NB4 (cell line): ENCODE results near the gene DIS3L2.

Source experiments
- CTCF ChIP-seq: IDR thresholded peaks from one replicate; pipeline ENCODE4 v1.5.1; 2012; ENCODE audit warnings: low read depth, low read length
- MYC ChIP-seq: IDR thresholded peaks from 2 replicates; pipeline ENCODE4 v1.6.1; 2011; ENCODE audit warnings: low read depth, low read length
- POLR2A ChIP-seq: IDR thresholded peaks from 2 replicates; pipeline ENCODE4 v1.6.1; 2011; ENCODE audit warnings: mild to moderate bottlenecking; ENCODE audit not compliant: insufficient read length; ENCODE audit errors: extremely low read depth

- TF ChIP-seq CTCF (no peak), POLR2A (no peak), MYC (no peak)
These were observed 400.1 kb downstream of the DIS3L2 start for GRCh38 chr2:232361646-232362045.
